Measurements from ENCODE around the gene HOXB1. TPM values are rescaled to one million over a fixed set of nuclear protein-coding genes. Genes with fewer than 3 reads are reported as not detected.
A peak's percentile ranks its signal among the peaks of the same experiment; 100 is the strongest.

The HOXB1 gene
- total and polyA plus RNA-seq, 8 donors = 0.28 TPM; not detected in 7

- H3K27me3 ChIP-seq = peaks cover 0 to 90% (median 28%) of the 10 kb centered on the region in 3 donors
- no peaks in the 10 kb centered on the region for H3K36me3 ChIP-seq
- no peak for TF ChIP-seq POLR2AphosphoS5 (IDR thresholded peaks at IDR 0.05)
- TF ChIP-seq EP300 (IDR thresholded peaks at IDR 0.05) = no peak
- TF ChIP-seq POLR2A (IDR thresholded peaks at IDR 0.05) = no peak
- no peak for TF ChIP-seq CTCF (IDR thresholded peaks at IDR 0.05)
- peak overlapping the region; percentile 11 to 95 (median 93) for H3K27ac ChIP-seq
- intact Hi-C loops (cut with DNase I; ENCODE audit: low total_unique reads) = no loop called here
- H3K9me3 ChIP-seq = no peaks in the 10 kb centered on the region
- peaks cover 45 to 99% (median 72%) of the 10 kb centered on the region in 4 donors for H3K4me1 ChIP-seq
- no peak for DNase-seq
- H3K4me3 ChIP-seq = peak overlapping the region; percentile 39 to 47 (median 44)
- WGBS, 5 donors = 41 to 60% (median 54%) methylated on average over 6 of the region's 6 CpGs
Measured at GRCh38 chr17:48563385-48563838, 32.6 kb upstream of the HOXB1 start.

GRCh38 chr17:48562934-48563333 is 32.1 kb upstream of the HOXB1 start:
- Histone ChIP-seq H3K27me3 (peaks cover 0 to 90% (median 28%) of the 10 kb centered on the region in 3 donors), H3K4me3 (peak overlapping the region in 2 of 4 donors; percentile 39 to 46), H3K36me3 (no peaks in the 10 kb centered on the region), H3K4me1 (peaks cover 45 to 99% (median 73%) of the 10 kb centered on the region in 4 donors), H3K27ac (peak overlapping the region in 3 of 5 donors; percentile 93 to 95 (median 93)), H3K9me3 (no peaks in the 10 kb centered on the region)
- TF ChIP-seq POLR2AphosphoS5 (IDR thresholded peaks at IDR 0.05) (no peak), CTCF (IDR thresholded peaks at IDR 0.05) (no peak), EP300 (IDR thresholded peaks at IDR 0.05) (no peak), POLR2A (IDR thresholded peaks at IDR 0.05) (no peak)
- intact Hi-C loops (cut with DNase I; ENCODE audit: low total_unique reads) = no loop called here
- 42 to 52% (median 50%) methylated on average over 5 of the region's 5 CpGs for WGBS, 5 donors
- DNase-seq = no peak

GRCh38 chr17:48561884-48562810 is 31.3 kb upstream of the HOXB1 start:
- H3K27ac ChIP-seq = peak overlapping the region in 3 of 5 donors; percentile 93 to 95 (median 93)
- no peak overlapping the region for H3K4me3 ChIP-seq
- no peaks in the 10 kb centered on the region for H3K36me3 ChIP-seq
- DNase-seq = no peak
- TF ChIP-seq POLR2AphosphoS5 (IDR thresholded peaks at IDR 0.05) (no peak), CTCF (IDR thresholded peaks at IDR 0.05) (peak in 2 of 7 experiments; percentile 11 to 16)
- no peaks in the 10 kb centered on the region for H3K9me3 ChIP-seq
- intact Hi-C loops (cut with DNase I; ENCODE audit: low total_unique reads) = no loop called here
- 42 to 61% (median 53%) methylated on average over 15 of the region's 15 CpGs for WGBS, 5 donors
- H3K27me3 ChIP-seq = peaks cover 0 to 90% (median 28%) of the 10 kb centered on the region in 3 donors
- peaks cover 45 to 99% (median 74%) of the 10 kb centered on the region in 4 donors for H3K4me1 ChIP-seq

- peaks cover 48 to 99% (median 73%) of the 10 kb centered on the region in 4 donors for H3K4me1 ChIP-seq
- H3K27me3 ChIP-seq = peaks cover 0 to 90% (median 32%) of the 10 kb centered on the region in 3 donors
- peak overlapping the region; percentile 42 to 95 (median 93) for H3K27ac ChIP-seq
- no peaks in the 10 kb centered on the region for H3K9me3 ChIP-seq
- H3K36me3 ChIP-seq = no peaks in the 10 kb centered on the region
- intact Hi-C loops (cut with DNase I; ENCODE audit: low total_unique reads) = no loop called here
- no peak for DNase-seq
- 52 to 68% (median 66%) methylated on average over 14 of the region's 14 CpGs for WGBS, 5 donors
- no peak overlapping the region for H3K4me3 ChIP-seq
- TF ChIP-seq CTCF (IDR thresholded peaks at IDR 0.05) (no peak), POLR2A (IDR thresholded peaks at IDR 0.05) (no peak), EP300 (IDR thresholded peaks at IDR 0.05) (no peak), POLR2AphosphoS5 (IDR thresholded peaks at IDR 0.05) (no peak)
Measured at GRCh38 chr17:48559840-48560817, 29.3 kb upstream of the HOXB1 start.
